HG03103 (cell line): ENCODE measurements around the gene SLC35A2.
"Not testable (repeated sequence)": the region's sequence is repeated elsewhere in the genome, so short reads cannot be mapped to it uniquely, and the experiment has no call there.

Experiments used
- ATAC-seq: cut with Tn5 transposase; IDR thresholded peaks from one replicate; pipeline ENCODE4 v1.9.1; 2021; ENCODE audit warnings: low read depth; ENCODE audit not compliant: unreplicated experiment

The SLC35A2 gene

GRCh38 chrX:48903290-48903689, 8.2 kb downstream of the SLC35A2 start:
- ATAC-seq: no peak

GRCh38 chrX:48902776-48903175, 8.7 kb downstream of the SLC35A2 start:
- no peak for ATAC-seq

DNA sequence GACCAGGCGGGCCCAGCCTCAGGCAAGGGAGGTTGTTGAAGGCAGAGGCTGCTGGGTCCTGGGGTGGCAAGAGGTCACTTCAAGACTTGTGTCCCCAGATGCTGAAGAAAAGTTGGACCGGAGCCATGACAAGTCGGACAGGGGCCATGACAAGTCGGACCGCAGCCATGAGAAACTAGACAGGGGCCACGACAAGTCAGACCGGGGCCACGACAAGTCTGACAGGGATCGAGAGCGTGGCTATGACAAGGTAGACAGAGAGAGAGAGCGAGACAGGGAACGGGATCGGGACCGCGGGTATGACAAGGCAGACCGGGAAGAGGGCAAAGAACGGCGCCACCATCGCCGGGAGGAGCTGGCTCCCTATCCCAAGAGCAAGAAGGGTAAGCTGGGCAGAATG, 9.3 kb downstream of the SLC35A2 start:
- ATAC-seq: no peak

DNA sequence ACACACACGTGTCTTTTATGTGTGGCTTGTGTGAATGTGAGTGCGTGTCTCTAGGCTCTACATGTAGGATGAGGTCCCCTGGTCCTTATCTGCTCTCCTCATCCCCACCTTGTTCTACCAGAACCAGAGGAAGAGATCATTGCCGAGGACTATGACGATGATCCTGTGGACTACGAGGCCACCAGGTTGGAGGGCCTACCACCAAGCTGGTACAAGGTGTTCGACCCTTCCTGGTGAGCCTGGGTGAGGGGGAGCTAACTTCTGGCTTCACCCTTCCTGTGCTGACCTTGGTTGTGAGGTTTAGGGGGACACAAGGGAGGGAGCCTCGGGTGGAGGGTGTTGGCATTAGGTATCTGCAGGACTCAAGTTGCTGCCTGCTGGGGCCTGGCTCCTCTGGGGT, 10.4 kb downstream of the SLC35A2 start:
- no peak for ATAC-seq

- ATAC-seq: no peak
Observed at GRCh38 chrX:48899078-48899410, 12.4 kb downstream of the SLC35A2 start.

GRCh38 chrX:48897625-48898306, 13.7 kb downstream of the SLC35A2 start, which contains the start of the genes PQBP1 and TIMM17B:
TSS of gene PQBP1 (plus strand) at chrX:48897930. CDS start at chrX:48898510, 580 bp downstream.
TSS of gene TIMM17B (minus strand) at chrX:48897768. CDS start at chrX:48897749, 19 bp downstream.
- peak; percentile 89 for ATAC-seq

- no peak for ATAC-seq
Observed at GRCh38 chrX:48897157-48897624, 14.3 kb downstream of the SLC35A2 start.

DNA sequence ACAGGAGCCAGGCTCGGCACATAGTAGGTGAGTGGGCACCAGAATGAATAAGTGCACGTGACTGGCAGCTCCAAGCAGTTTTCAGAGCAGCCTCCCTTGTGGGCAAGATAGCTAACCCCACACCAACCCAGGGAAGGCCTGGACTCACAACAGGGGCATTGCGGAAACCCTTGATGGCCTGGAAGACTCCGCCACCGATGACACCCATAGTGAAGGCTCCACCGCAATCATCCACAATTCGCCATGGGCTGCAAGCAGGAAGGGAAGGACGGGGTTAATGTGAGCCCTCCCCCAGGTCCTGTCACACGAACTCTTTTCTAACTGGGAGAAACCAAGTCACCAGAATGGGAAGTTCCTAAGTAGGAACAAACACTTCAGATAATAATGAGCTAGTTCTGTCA, 14.8 kb downstream of the SLC35A2 start:
- no peak for ATAC-seq

- no peak for ATAC-seq
Observed at GRCh38 chrX:48894891-48895290, 16.6 kb downstream of the SLC35A2 start.

GRCh38 chrX:48893556-48894348, 17.7 kb downstream of the SLC35A2 start:
- ATAC-seq: no peak

DNA sequence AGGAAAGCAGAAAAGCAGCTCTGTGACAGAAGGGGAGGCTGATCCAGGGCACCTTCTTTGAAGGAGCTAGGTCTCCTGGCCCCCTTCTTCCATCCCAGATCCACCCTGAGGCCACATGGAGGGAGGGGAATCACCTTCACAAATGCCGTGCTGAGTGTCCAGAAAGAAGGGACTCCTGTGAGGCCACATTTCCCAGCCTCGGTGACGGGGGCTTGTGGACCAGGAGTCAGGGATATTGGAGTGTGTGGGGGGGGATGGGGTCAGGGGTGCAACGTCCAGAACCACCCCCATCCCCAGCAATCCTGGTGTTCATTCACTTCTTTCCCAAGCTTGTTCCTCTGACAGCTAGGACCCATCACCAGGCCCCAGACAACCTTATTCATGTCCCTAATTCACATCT, 18.6 kb downstream of the SLC35A2 start:
- no peak for ATAC-seq

DNA sequence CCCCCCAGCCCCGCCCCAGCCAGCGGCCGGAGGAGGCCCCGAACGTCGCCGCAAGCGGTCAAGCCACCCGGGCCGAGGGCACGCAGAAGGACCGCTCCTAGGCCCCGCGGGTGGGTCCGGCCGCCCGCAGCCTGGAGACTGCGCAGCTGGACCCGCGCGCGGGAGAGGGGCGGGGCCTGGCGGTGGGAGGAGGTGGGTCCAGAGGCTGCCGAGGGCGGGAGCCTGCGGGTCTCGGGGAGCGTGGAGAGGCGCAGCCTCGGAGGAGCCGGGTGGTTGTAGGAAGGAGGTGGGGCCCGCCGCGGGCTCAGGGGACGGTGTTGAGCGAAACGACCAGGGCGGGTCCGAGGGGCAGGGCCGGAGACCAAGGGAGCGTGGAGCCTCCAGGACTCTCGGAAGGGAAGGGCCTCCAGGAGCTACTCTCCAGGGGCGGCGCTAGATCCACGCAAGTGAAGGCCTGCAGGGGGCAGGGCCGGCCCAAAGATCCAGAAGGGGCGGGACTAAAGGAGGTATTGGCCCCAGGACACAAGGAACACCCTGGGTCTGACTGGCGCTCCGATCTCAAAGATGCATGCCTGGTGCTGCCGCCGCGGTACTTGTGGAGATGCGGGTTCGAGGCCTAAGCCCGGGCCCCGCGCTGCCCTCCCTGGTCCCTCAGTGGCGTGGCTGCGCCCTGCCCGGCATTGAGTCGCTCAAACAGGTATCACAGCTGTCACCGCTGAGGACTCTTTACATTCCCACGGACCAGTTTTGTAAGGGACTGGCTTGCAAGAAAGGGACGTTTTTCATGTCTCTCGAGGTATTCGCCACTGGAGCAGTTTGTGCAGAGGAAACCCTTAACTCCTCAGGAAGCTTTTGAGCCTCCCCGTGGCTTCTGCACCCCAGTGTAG, 19.8 kb downstream of the SLC35A2 start:
- peak; percentile 72 for ATAC-seq

DNA sequence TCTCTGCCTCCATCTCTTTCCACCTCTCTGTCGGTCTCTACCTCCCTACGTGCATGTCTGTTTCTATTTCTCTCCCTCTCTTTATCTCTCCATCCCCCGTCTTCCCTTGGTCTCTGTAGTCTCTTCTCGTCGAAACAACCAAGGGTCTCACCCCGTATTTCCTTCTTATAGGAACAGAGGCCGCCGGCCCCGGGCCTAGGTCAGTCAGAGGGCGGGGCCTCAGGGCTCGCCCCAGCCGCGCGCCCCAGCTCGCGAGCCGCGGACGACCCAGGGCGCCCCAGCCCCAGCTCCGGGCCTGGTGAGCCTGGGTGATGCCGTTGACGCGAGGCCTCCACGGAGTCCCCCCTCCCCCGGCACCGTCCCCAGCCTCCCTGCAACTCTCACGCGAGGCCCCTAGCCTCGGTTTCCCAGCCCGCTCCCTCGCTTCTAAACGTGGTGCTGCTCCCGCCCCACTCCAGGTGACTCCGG, 20.5 kb downstream of the SLC35A2 start:
- ATAC-seq: peak; percentile 30

DNA sequence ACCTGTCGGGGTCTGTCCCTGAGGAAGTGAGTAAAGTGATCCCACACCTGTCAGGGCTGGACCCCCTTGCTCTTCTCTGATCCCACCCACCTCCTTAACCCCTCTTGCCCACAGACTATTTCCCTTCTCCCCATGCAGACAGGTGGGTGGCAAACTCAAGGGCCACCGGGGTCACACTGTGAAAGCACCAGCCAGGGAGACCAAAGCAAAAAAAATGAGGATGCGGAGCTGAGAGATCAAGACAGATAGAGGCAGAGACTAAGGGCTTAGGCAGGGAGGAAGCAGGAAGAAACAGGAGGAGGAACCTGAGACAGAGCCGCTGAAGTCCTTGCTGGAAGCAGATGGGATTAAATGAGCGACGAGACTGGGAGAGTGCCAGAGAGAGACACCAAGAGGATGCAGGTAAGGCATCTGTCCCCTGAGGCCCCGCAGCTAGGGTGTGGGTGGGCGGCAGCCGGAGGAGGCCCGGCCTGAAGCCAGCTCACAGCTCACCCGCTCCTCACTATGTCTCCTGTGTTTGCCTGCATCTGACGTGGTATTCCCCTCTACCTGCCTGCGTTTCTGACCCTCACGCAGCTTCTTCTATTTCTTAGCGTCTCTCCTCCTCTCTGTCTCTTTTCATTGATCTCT, 21.0 kb downstream of the SLC35A2 start:
- no peak for ATAC-seq

- not testable (repeated sequence) for ATAC-seq
Observed at GRCh38 chrX:48886586-48886985, 24.9 kb downstream of the SLC35A2 start.

DNA sequence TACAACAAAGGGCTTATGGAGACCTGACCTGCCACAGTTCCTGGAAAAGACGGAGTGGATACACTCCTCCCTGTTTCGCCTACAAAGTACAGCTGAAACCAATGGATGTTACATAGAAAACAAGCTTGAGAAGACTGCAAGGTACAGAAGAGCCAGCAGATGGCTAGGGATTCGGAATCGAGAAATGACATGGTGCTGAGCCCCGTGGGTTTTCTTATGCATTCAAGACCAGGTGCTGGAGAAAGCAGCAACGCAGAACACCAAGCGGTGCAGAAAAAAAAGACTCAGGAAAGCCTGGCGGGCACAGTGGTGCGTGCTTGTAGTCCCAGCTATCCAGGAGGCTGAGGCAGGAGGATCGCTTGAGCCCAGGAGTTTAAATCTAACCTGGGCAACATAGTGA, 27.7 kb downstream of the SLC35A2 start:
- no peak for ATAC-seq

DNA sequence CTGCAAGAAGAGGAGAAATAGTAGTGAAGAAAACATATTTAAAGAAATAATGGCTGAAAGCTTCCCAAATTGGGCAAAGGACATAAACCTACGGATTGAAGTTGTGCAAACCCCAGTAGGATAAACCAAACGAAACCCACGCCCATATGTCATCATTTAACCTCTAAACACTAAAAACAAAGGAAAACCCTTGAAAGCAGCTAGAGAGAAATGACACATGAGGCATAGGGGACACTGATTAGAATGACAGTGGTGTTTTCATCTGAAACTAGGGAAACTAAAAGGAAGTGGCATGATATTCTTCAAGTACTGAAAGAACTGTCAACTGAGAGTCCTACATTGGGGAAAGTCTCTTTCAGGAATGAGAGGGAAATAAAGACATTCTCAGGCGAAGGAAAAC, 34.5 kb downstream of the SLC35A2 start:
- ATAC-seq: not testable (repeated sequence)

- not testable (repeated sequence) for ATAC-seq
Observed at GRCh38 chrX:48872017-48872416, 39.4 kb downstream of the SLC35A2 start.

DNA sequence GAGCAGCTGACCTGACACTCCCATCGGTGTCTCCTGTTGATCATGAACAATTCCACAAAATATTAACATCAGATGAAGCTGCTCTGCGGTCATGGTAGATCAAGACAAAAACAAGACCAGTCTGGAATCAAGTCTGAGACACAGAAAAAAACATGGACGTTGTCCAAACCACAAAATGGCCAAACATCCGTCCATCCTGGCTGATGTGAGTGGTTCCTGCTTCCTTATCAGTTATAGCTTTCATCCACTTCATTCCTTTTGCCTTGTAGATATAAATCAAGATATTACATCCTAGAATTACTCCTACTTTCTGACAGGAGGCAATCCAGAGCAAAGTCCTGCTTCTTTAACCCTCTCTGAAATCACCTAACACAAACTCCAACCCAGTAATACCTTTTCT, 47.2 kb downstream of the SLC35A2 start:
- ATAC-seq: no peak

GRCh38 chrX:48854898-48855297, 56.5 kb downstream of the SLC35A2 start:
- ATAC-seq: no peak
